ENCODE results near the gene ZNF85. TPM values are rescaled to one million over a fixed set of nuclear protein-coding genes. Genes with fewer than 3 reads are reported as not detected.
A peak's percentile ranks its signal among the peaks of the same experiment; 100 is the strongest.
"Not testable (repeated sequence)": the region's sequence is repeated elsewhere in the genome, so short reads cannot be mapped to it uniquely, and the experiment has no call there.

The ZNF85 gene
- total RNA-seq (2014; rRNA removed; shearing (Covaris generic)): 9.3 and 13.8 TPM in 2 replicates
- 4.5 and 4.6 TPM in 2 replicates for polyA plus RNA-seq (2015; cell fraction: cytosol; rRNA removed)
- 3.6 and 5.6 TPM in 2 replicates for polyA plus RNA-seq (2015; cell fraction: nucleus; rRNA removed)

- peak; percentile 90 for DNase-seq (ENCODE audit: low read depth)
Observed at GRCh38 chr19:20923077-20923871, at the start of gene ZNF85. Gene ZNF85 (plus strand): TSS chr19:20923251. CDS start chr19:20923401, 150 bp downstream.

GRCh38 chr19:20879501-20879900, 43.5 kb upstream of the ZNF85 start:
- no peak for DNase-seq (ENCODE audit: low read depth)

GRCh38 chr19:20912973-20913372, 10.1 kb upstream of the ZNF85 start:
- no peak for DNase-seq (ENCODE audit: low read depth)

- no peak for DNase-seq (ENCODE audit: low read depth)
Observed at GRCh38 chr19:20925481-20925880, 2.4 kb downstream of the ZNF85 start.

GRCh38 chr19:20926796-20927195, 3.7 kb downstream of the ZNF85 start:
- no peak for DNase-seq (ENCODE audit: low read depth)

- DNase-seq (ENCODE audit: low read depth): peak; percentile 44
Observed at GRCh38 chr19:20928371-20928770, 5.3 kb downstream of the ZNF85 start.

- not testable (repeated sequence) for DNase-seq (ENCODE audit: low read depth)
Observed at GRCh38 chr19:20936322-20936947, 13.4 kb downstream of the ZNF85 start.

- DNase-seq (ENCODE audit: low read depth): not testable (repeated sequence)
Observed at GRCh38 chr19:20952561-20953095, 29.6 kb downstream of the ZNF85 start.

- DNase-seq (ENCODE audit: low read depth): no peak
Observed at GRCh38 chr19:20964798-20965197, 41.7 kb downstream of the ZNF85 start.

GRCh38 chr19:20968092-20968491, 45.0 kb downstream of the ZNF85 start:
- DNase-seq (ENCODE audit: low read depth): no peak

- no peak for DNase-seq (ENCODE audit: low read depth)
Observed at GRCh38 chr19:20969498-20969897, 46.4 kb downstream of the ZNF85 start.

GRCh38 chr19:20969898-20970297, 46.8 kb downstream of the ZNF85 start:
- DNase-seq (ENCODE audit: low read depth): no peak

- not testable (repeated sequence) for DNase-seq (ENCODE audit: low read depth)
Observed at GRCh38 chr19:20992788-20993187, 69.7 kb downstream of the ZNF85 start.

- DNase-seq (ENCODE audit: low read depth): peak; percentile 78
Observed at GRCh38 chr19:20999731-21000352, 76.8 kb downstream of the ZNF85 start.

Other genes with a start within 250 kb of the ZNF85 start
- not detected in 2 replicates for gene ZNF66, start 146.9 kb upstream of the ZNF85 start, total RNA-seq (2014; rRNA removed; shearing (Covaris generic))
- 2.9 and 5.3 TPM in 2 replicates for gene ZNF430, start 97.4 kb downstream of the ZNF85 start, total RNA-seq (2014; rRNA removed; shearing (Covaris generic))
- gene ZNF714, start 159.0 kb downstream of the ZNF85 start, total RNA-seq (2014; rRNA removed; shearing (Covaris generic)): 19.3 and 25.3 TPM in 2 replicates
- 4.9 and 7.2 TPM in 2 replicates for gene ZNF431, start 218.8 kb downstream of the ZNF85 start, total RNA-seq (2014; rRNA removed; shearing (Covaris generic))